Raji (cell line): Measurements from ENCODE around the gene SERINC1.

Experiments
- POLR2A ChIP-seq: IDR thresholded peaks from 2 replicates; pipeline ENCODE4 v1.6.1; 2011; ENCODE audit warnings: low read depth, low read length, control low read depth; ENCODE audit not compliant: insufficient read depth

SERINC1 gene

GRCh38 chr6:122445274-122445673, 26.3 kb downstream of the SERINC1 start:
- no peak for TF ChIP-seq POLR2A

GRCh38 chr6:122438975-122439374, 32.6 kb downstream of the SERINC1 start:
- no peak for TF ChIP-seq POLR2A

- no peak for TF ChIP-seq POLR2A
These were observed 38.8 kb downstream of the SERINC1 start for GRCh38 chr6:122432816-122433215.

GRCh38 chr6:122431780-122432179, 39.8 kb downstream of the SERINC1 start:
- TF ChIP-seq POLR2A, result no peak

GRCh38 chr6:122429323-122429722, 42.3 kb downstream of the SERINC1 start:
- TF ChIP-seq POLR2A, result no peak

GRCh38 chr6:122428781-122429180, 42.8 kb downstream of the SERINC1 start:
- TF ChIP-seq POLR2A, result no peak

GRCh38 chr6:122426597-122426996, 45.0 kb downstream of the SERINC1 start:
- no peak for TF ChIP-seq POLR2A

GRCh38 chr6:122423734-122424133, 47.9 kb downstream of the SERINC1 start:
- no peak for TF ChIP-seq POLR2A

- TF ChIP-seq POLR2A, result no peak
These were observed 48.9 kb downstream of the SERINC1 start for GRCh38 chr6:122422614-122423267.

- TF ChIP-seq POLR2A, result no peak
These were observed 49.6 kb downstream of the SERINC1 start for GRCh38 chr6:122422003-122422402.

GRCh38 chr6:122416825-122417224, 54.8 kb downstream of the SERINC1 start:
- no peak for TF ChIP-seq POLR2A

- TF ChIP-seq POLR2A, result no peak
These were observed 59.6 kb downstream of the SERINC1 start for GRCh38 chr6:122412001-122412400.

GRCh38 chr6:122408702-122409458, 62.7 kb downstream of the SERINC1 start:
- TF ChIP-seq POLR2A, result no peak

- TF ChIP-seq POLR2A, result no peak
These were observed 63.4 kb downstream of the SERINC1 start for GRCh38 chr6:122408240-122408639.

- no peak for TF ChIP-seq POLR2A
These were observed 63.9 kb downstream of the SERINC1 start for GRCh38 chr6:122407712-122408111.

GRCh38 chr6:122406187-122406586, 65.4 kb downstream of the SERINC1 start:
- no peak for TF ChIP-seq POLR2A
